ENCODE results near the gene CALR3. TPM values are rescaled to one million over a fixed set of nuclear protein-coding genes. Genes with fewer than 3 reads are reported as not detected.
"Not testable (repeated sequence)": the region's sequence is repeated elsewhere in the genome, so short reads cannot be mapped to it uniquely, and the experiment has no call there.

CALR3 gene
- total RNA-seq, 1 experiment from 2014 or later = 0.71 TPM

DNA sequence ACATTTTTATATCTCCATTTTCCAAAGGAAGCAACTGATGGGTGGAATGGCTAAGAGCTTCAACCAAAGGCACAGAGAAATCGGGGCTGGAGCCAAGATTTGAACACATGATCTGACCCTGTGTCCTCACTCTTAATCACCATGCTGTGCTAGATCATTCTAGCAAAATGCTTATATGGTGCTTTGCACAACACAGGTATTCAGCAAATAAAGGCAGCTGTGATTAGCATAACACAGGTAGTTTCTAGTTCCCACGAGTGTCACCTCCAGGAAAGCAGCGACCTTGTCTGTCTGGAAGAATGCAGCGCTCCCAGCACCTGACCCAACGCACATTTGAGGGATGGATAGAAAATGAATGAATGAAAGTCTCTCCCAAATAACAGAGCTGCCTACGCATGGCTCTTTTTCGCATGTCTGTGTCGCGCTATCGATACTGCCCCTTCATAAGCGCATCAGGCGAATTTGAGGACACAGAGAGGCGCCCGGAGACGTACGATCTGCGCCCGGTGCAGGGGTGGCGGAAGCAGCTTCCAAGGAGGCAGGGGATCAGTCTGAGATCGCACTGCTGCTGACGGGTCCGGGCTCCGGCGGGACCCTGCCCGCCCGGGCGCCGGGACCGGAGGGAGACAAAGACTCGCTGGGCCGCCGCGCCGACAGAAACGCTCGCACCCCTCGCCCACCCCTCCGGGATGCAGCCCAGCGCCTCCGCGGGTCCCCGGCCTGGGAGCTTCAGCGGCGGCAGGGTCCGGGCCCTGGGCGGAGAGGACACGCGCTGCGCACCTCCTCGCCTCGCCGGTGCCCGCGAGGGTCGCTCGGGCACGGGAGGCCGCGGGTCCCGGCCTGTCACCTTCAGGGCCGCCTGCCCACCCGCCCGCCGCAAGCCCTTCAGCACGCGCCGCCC is 24.8 kb downstream of the CALR3 start:
- Histone ChIP-seq H3K4me3 (ENCODE audit: low read length) (peak overlapping the region; percentile 88), H4K20me1 (ENCODE audit: insufficient read depth, low read depth, low read length) (peaks cover 15% of the 10 kb centered on the region), H3K27ac (ENCODE audit: low read length) (peak overlapping the region; percentile 76), H3K9me2 (replicated peaks; ENCODE audit: insufficient read depth, low read length) (no peaks in the 10 kb centered on the region), H3K79me2 (ENCODE audit: low read length) (peaks cover 54% of the 10 kb centered on the region), H3K27me3 (ENCODE audit: low read length) (no peaks in the 10 kb centered on the region), H3K9ac (ENCODE audit: low read length) (peak overlapping the region; percentile 99), H2AFZ (ENCODE audit: low read length) (no peak overlapping the region), H3K36me3 (ENCODE audit: insufficient read depth, low read length) (no peaks in the 10 kb centered on the region), H3K9me3 (ENCODE audit: low read length) (no peaks in the 10 kb centered on the region), H3K4me1 (ENCODE audit: low read length) (peaks cover 40% of the 10 kb centered on the region), H3K4me2 (ENCODE audit: low read depth, low read length, poor library complexity, severe bottlenecking) (peak overlapping the region; percentile 94)
- DNase-seq = peak; percentile 81

DNA sequence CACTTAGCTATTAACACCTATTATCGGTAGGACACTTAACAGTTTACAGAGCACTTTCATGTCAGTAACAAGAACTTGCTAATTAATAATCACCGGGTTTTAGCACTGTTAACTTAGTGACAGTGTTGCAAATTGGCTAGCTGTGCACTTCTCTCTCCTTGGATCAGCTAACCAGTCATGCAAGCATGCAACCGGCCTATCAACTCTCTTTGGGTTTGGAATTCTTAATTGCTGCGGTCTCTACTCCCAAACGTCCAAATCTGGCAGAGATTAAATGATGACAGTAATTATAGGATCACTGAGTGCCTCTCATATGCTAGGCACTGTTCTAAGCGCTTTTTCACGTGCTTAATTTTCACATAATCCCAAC is 25.4 kb downstream of the CALR3 start:
- H3K4me1 ChIP-seq (ENCODE audit: low read length) = peaks cover 40% of the 10 kb centered on the region
- peak overlapping the region; percentile 94 for H3K4me2 ChIP-seq (ENCODE audit: low read depth, low read length, poor library complexity, severe bottlenecking)
- no peaks in the 10 kb centered on the region for H3K9me3 ChIP-seq (ENCODE audit: low read length)
- peaks cover 16% of the 10 kb centered on the region for H4K20me1 ChIP-seq (ENCODE audit: insufficient read depth, low read depth, low read length)
- H2AFZ ChIP-seq (ENCODE audit: low read length) = no peak overlapping the region
- H3K79me2 ChIP-seq (ENCODE audit: low read length) = peaks cover 61% of the 10 kb centered on the region
- H3K4me3 ChIP-seq (ENCODE audit: low read length) = peak overlapping the region; percentile 88
- 0 out of 2 replicates have a peak, but pooled peaks cover 2% of the 10 kb centered on the region for H3K36me3 ChIP-seq (ENCODE audit: insufficient read depth, low read length)
- H3K27me3 ChIP-seq (ENCODE audit: low read length) = no peaks in the 10 kb centered on the region
- H3K27ac ChIP-seq (ENCODE audit: low read length) = peak overlapping the region; percentile 76
- DNase-seq = no peak
- peak overlapping the region; percentile 99 for H3K9ac ChIP-seq (ENCODE audit: low read length)
- no peaks in the 10 kb centered on the region for H3K9me2 ChIP-seq (replicated peaks; ENCODE audit: insufficient read depth, low read length)

DNA sequence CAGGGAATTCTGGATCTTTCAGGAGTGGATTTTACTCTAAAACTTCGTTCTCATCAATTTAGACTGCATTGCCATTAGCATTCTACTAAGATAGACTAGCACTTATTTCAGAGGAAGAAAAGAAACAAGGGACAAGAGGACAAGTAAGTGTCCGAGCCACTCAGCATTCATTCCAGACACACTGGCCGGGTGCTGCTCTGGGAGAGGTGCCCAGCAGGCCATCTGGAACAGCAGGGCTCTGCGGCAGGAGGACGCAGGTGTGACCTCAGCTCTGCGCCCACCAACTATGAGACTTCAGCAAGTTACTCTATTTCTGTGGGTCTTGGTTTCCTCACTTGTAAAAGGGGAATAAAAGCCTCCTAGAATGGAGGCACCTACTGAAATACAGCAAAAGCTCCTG is 28.4 kb downstream of the CALR3 start:
- H3K9ac ChIP-seq (ENCODE audit: low read length) = no peak overlapping the region
- no peak for DNase-seq
- no peaks in the 10 kb centered on the region for H3K9me3 ChIP-seq (ENCODE audit: low read length)
- H3K4me3 ChIP-seq (ENCODE audit: low read length) = no peak overlapping the region
- H2AFZ ChIP-seq (ENCODE audit: low read length) = no peak overlapping the region
- H3K79me2 ChIP-seq (ENCODE audit: low read length) = peaks cover 90% of the 10 kb centered on the region
- H3K27me3 ChIP-seq (ENCODE audit: low read length) = no peaks in the 10 kb centered on the region
- H3K27ac ChIP-seq (ENCODE audit: low read length) = peak overlapping the region; percentile 76
- 0 out of 2 replicates have a peak, but pooled peaks cover 7% of the 10 kb centered on the region for H3K36me3 ChIP-seq (ENCODE audit: insufficient read depth, low read length)
- H3K9me2 ChIP-seq (replicated peaks; ENCODE audit: insufficient read depth, low read length) = no peaks in the 10 kb centered on the region
- peaks cover 40% of the 10 kb centered on the region for H4K20me1 ChIP-seq (ENCODE audit: insufficient read depth, low read depth, low read length)
- peaks cover 62% of the 10 kb centered on the region for H3K4me1 ChIP-seq (ENCODE audit: low read length)
- H3K4me2 ChIP-seq (ENCODE audit: low read depth, low read length, poor library complexity, severe bottlenecking) = no peak overlapping the region

GRCh38 chr19:16466802-16467427 is 29.1 kb downstream of the CALR3 start:
- not testable (repeated sequence) for H3K36me3 ChIP-seq (ENCODE audit: insufficient read depth, low read length); H3K4me3 ChIP-seq (ENCODE audit: low read length); H2AFZ ChIP-seq (ENCODE audit: low read length); H3K9me3 ChIP-seq (ENCODE audit: low read length); H3K27me3 ChIP-seq (ENCODE audit: low read length); H3K27ac ChIP-seq (ENCODE audit: low read length); DNase-seq; H3K9me2 ChIP-seq (replicated peaks; ENCODE audit: insufficient read depth, low read length); H3K9ac ChIP-seq (ENCODE audit: low read length); H3K4me2 ChIP-seq (ENCODE audit: low read depth, low read length, poor library complexity, severe bottlenecking)
- peaks cover 62% of the 10 kb centered on the region for H3K4me1 ChIP-seq (ENCODE audit: low read length)
- peaks cover 41% of the 10 kb centered on the region for H4K20me1 ChIP-seq (ENCODE audit: insufficient read depth, low read depth, low read length)
- peaks cover 97% of the 10 kb centered on the region for H3K79me2 ChIP-seq (ENCODE audit: low read length)

GRCh38 chr19:16465239-16465638 is 30.7 kb downstream of the CALR3 start:
- Histone ChIP-seq H3K9me2 (replicated peaks; ENCODE audit: insufficient read depth, low read length) (no peaks in the 10 kb centered on the region), H3K9ac (ENCODE audit: low read length) (no peak overlapping the region), H3K4me2 (ENCODE audit: low read depth, low read length, poor library complexity, severe bottlenecking) (no peak overlapping the region), H3K4me3 (ENCODE audit: low read length) (no peak overlapping the region), H3K27ac (ENCODE audit: low read length) (no peak overlapping the region), H3K4me1 (ENCODE audit: low read length) (peaks cover 67% of the 10 kb centered on the region), H3K79me2 (ENCODE audit: low read length) (peaks cover 98% of the 10 kb centered on the region), H3K36me3 (ENCODE audit: insufficient read depth, low read length) (0 out of 2 replicates have a peak, but pooled peaks cover 7% of the 10 kb centered on the region), H4K20me1 (ENCODE audit: insufficient read depth, low read depth, low read length) (peaks cover 42% of the 10 kb centered on the region), H3K9me3 (ENCODE audit: low read length) (no peaks in the 10 kb centered on the region), H3K27me3 (ENCODE audit: low read length) (no peaks in the 10 kb centered on the region), H2AFZ (ENCODE audit: low read length) (no peak overlapping the region)
- no peak for DNase-seq

DNA sequence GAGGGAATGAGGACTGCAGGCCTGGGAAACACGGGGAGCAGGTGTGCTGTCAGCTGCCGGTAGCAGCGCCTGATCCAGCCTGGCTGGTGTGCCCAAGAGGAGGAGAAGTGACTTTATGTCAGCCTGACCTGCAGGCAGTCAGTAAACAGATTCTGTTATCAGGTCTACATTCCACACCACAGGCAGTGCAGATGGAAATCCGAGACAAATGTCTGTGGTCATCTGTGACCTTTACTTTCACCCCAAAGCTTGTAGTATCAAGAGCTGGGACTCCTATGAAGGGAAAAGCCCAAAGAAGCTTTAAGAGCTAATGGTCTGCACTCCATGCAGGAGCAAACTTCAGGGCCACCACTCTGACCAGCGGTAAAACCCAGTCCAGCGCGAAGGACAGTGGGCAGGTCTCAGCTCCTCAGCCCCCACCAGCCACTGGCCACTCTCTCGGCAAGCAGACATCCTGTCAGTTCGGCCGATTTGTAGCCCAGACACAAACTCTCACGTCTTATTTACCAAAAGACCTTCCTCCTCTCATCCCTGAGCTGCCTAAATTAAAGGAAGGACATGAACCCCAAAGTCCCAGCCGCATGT is 31.9 kb downstream of the CALR3 start:
- DNase-seq = no peak
- H3K79me2 ChIP-seq (ENCODE audit: low read length) = peaks cover 98% of the 10 kb centered on the region
- H4K20me1 ChIP-seq (ENCODE audit: insufficient read depth, low read depth, low read length) = peaks cover 44% of the 10 kb centered on the region
- peak overlapping the region; percentile 25; the same call in 1 of the 2 replicates for H3K27ac ChIP-seq (ENCODE audit: low read length)
- no peaks in the 10 kb centered on the region for H3K9me3 ChIP-seq (ENCODE audit: low read length)
- no peak overlapping the region for H3K9ac ChIP-seq (ENCODE audit: low read length)
- H3K9me2 ChIP-seq (replicated peaks; ENCODE audit: insufficient read depth, low read length) = no peaks in the 10 kb centered on the region
- H2AFZ ChIP-seq (ENCODE audit: low read length) = no peak overlapping the region
- H3K27me3 ChIP-seq (ENCODE audit: low read length) = no peaks in the 10 kb centered on the region
- 0 out of 2 replicates have a peak, but pooled peaks cover 7% of the 10 kb centered on the region for H3K36me3 ChIP-seq (ENCODE audit: insufficient read depth, low read length)
- H3K4me2 ChIP-seq (ENCODE audit: low read depth, low read length, poor library complexity, severe bottlenecking) = no peak overlapping the region
- H3K4me1 ChIP-seq (ENCODE audit: low read length) = peaks cover 67% of the 10 kb centered on the region
- H3K4me3 ChIP-seq (ENCODE audit: low read length) = no peak overlapping the region

DNA sequence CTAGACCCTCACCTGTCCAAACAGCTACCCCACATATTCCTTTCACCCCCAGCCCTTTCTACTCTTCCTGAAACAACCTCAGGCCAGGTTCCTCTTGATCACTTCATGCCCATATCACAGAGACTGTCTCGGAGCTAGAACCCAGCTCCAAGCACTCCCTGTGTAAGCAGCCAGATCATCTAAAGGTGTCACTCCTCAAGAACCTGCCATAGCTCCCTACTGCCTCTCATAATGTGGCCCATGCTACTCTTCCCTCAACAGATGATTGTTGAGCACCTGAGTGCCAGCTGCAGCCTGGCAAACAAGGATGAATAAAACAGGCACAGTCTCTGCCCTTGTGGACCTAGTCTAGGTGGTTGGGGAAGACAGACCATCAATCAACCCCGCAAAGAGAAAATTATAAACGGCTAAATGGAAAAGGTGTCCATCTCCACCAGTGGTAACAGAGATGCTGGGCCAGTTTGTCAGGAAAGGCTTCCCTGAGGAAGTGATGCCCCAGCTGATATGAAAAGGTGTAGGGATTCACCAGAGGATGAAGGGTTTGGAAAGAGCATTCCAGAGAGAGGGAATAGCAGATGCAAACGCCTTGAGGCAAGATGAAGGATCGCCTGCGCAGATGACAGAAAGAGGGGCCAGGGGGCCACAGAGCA is 32.5 kb downstream of the CALR3 start:
- Histone ChIP-seq H4K20me1 (ENCODE audit: insufficient read depth, low read depth, low read length) (peaks cover 47% of the 10 kb centered on the region), H3K27me3 (ENCODE audit: low read length) (no peaks in the 10 kb centered on the region), H3K4me1 (ENCODE audit: low read length) (peaks cover 67% of the 10 kb centered on the region), H2AFZ (ENCODE audit: low read length) (no peak overlapping the region), H3K9ac (ENCODE audit: low read length) (no peak overlapping the region; the same call in 1 of the 2 replicates), H3K79me2 (ENCODE audit: low read length) (peaks cover 98% of the 10 kb centered on the region), H3K27ac (ENCODE audit: low read length) (peak overlapping the region; percentile 60), H3K9me2 (replicated peaks; ENCODE audit: insufficient read depth, low read length) (no peaks in the 10 kb centered on the region), H3K36me3 (ENCODE audit: insufficient read depth, low read length) (0 out of 2 replicates have a peak, but pooled peaks cover 7% of the 10 kb centered on the region), H3K9me3 (ENCODE audit: low read length) (no peaks in the 10 kb centered on the region), H3K4me3 (ENCODE audit: low read length) (no peak overlapping the region), H3K4me2 (ENCODE audit: low read depth, low read length, poor library complexity, severe bottlenecking) (no peak overlapping the region)
- no peak for DNase-seq
